ENCODE results near the gene ANKRD7. TPM values are rescaled to one million over a fixed set of nuclear protein-coding genes. Genes with fewer than 3 reads are reported as not detected.

The ANKRD7 gene
- total and polyA plus RNA-seq, 4 donors, result 0.42 TPM; not detected in 3

GRCh38 chr7:118220583-118220982 is 3.9 kb upstream of the ANKRD7 start:
- DNase-seq (ENCODE audit: low spot score), result no peak
- H3K4me1 ChIP-seq (ENCODE audit: control insufficient read depth in 4 of 4, insufficient read depth in 4 of 4, low read length in 3 of 4), result no peaks in the 10 kb centered on the region
- WGBS, result 66% methylated on average over 3 of the region's 3 CpGs
- H3K27ac ChIP-seq (ENCODE audit: low read depth in 1 of 2, low read length in 2 of 2), result no peak overlapping the region
- H3K27me3 ChIP-seq (ENCODE audit: control insufficient read depth in 4 of 4, insufficient read depth in 4 of 4, low read length in 3 of 4), result no peaks in the 10 kb centered on the region
- no peaks in the 10 kb centered on the region for H3K9me3 ChIP-seq (ENCODE audit: control insufficient read depth in 4 of 4, low read length in 3 of 4)
- H3K4me3 ChIP-seq (ENCODE audit: low read depth in 1 of 3, low read length in 3 of 3), result no peak overlapping the region
- H3K36me3 ChIP-seq (ENCODE audit: control insufficient read depth in 4 of 4, insufficient read depth in 3 of 4, low read depth in 1 of 4, low read length in 3 of 4), result no peaks in the 10 kb centered on the region
- TF ChIP-seq NR2F2 (IDR thresholded peaks at IDR 0.05) (no peak), ZBTB33 (IDR thresholded peaks at IDR 0.05) (no peak), HNF4G (IDR thresholded peaks at IDR 0.05) (no peak), FOXA2 (IDR thresholded peaks at IDR 0.05) (no peak), EGR1 (IDR thresholded peaks at IDR 0.05; ENCODE audit: low read depth in 2 of 2) (no peak), REST (IDR thresholded peaks at IDR 0.05) (no peak), SP1 (IDR thresholded peaks at IDR 0.05) (no peak), MAX (IDR thresholded peaks at IDR 0.05) (no peak), ATF3 (IDR thresholded peaks at IDR 0.05) (no peak), YY1 (IDR thresholded peaks at IDR 0.05) (no peak), CTCF (IDR thresholded peaks at IDR 0.05; ENCODE audit: low read depth, low read length, missing input control) (no peak)
- H3K9ac ChIP-seq (ENCODE audit: low read depth in 1 of 2, low read length in 2 of 2), result no peak overlapping the region

- WGBS, result 92% methylated on average over 1 of the region's 1 CpG
- Histone ChIP-seq H3K27me3 (ENCODE audit: control insufficient read depth in 4 of 4, insufficient read depth in 4 of 4, low read length in 3 of 4) (no peaks in the 10 kb centered on the region), H3K9me3 (ENCODE audit: control insufficient read depth in 4 of 4, low read length in 3 of 4) (no peaks in the 10 kb centered on the region), H3K27ac (ENCODE audit: low read depth in 1 of 2, low read length in 2 of 2) (no peak overlapping the region), H3K36me3 (ENCODE audit: control insufficient read depth in 4 of 4, insufficient read depth in 3 of 4, low read depth in 1 of 4, low read length in 3 of 4) (no peaks in the 10 kb centered on the region), H3K4me1 (ENCODE audit: control insufficient read depth in 4 of 4, insufficient read depth in 4 of 4, low read length in 3 of 4) (no peaks in the 10 kb centered on the region), H3K4me3 (ENCODE audit: low read depth in 1 of 3, low read length in 3 of 3) (no peak overlapping the region), H3K9ac (ENCODE audit: low read depth in 1 of 2, low read length in 2 of 2) (no peak overlapping the region)
- TF ChIP-seq ZBTB33 (IDR thresholded peaks at IDR 0.05), result no peak
- no peak for TF ChIP-seq SP1 (IDR thresholded peaks at IDR 0.05)
- TF ChIP-seq YY1 (IDR thresholded peaks at IDR 0.05), result no peak
- no peak for TF ChIP-seq REST (IDR thresholded peaks at IDR 0.05)
- TF ChIP-seq GABPA (IDR thresholded peaks at IDR 0.05 in 1 of 2, conservative IDR thresholded peaks at IDR 0.05 in 1 of 2), result no peak
- no peak for TF ChIP-seq FOXA1 (IDR thresholded peaks at IDR 0.05)
- no peak for TF ChIP-seq HNF4G (IDR thresholded peaks at IDR 0.05)
- TF ChIP-seq RXRA (IDR thresholded peaks at IDR 0.05), result no peak
- TF ChIP-seq EGR1 (IDR thresholded peaks at IDR 0.05; ENCODE audit: low read depth in 2 of 2), result no peak
- TF ChIP-seq RAD21 (IDR thresholded peaks at IDR 0.05), result no peak
- no peak for TF ChIP-seq TAF1 (conservative IDR thresholded peaks at IDR 0.05)
- no peak for TF ChIP-seq HNF4A (conservative IDR thresholded peaks at IDR 0.05)
- DNase-seq (ENCODE audit: low spot score), result no peak
Measured at GRCh38 chr7:118222591-118222990, 1.9 kb upstream of the ANKRD7 start.

All from liver (tissue), 9 donors.